HG03565 (cell line): ENCODE data around the gene PARP1.

Source experiments
- ATAC-seq: cut with Tn5 transposase; IDR thresholded peaks from one replicate; pipeline ENCODE4 v1.9.1; 2021; ENCODE audit warnings: mild to moderate bottlenecking, moderate library complexity; ENCODE audit not compliant: unreplicated experiment

PARP1 gene

DNA sequence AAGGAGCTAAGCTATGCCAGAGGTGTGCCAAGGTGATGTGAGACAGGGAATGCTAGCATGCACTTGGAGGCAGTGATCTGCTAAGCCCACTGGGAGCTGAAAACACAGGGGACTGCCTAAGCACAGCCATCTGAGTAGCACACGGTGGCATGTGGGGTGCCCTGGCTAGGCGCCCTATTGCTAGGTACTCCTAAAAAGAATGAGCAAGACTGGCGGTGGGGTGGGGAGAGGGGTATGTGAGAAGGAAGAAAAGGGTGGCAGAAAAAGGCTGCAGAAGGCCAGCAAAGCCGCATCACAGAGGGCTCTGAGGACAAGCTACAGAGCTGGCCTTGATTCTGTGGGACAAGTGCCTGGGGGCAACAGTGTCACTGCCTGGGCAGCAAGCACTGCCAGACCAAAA lies 23.9 kb downstream of the PARP1 start:
- no peak for ATAC-seq

GRCh38 chr1:226382030-226382429 lies 25.9 kb downstream of the PARP1 start:
- no peak for ATAC-seq

GRCh38 chr1:226381226-226381998 lies 26.5 kb downstream of the PARP1 start:
- ATAC-seq = no peak

DNA sequence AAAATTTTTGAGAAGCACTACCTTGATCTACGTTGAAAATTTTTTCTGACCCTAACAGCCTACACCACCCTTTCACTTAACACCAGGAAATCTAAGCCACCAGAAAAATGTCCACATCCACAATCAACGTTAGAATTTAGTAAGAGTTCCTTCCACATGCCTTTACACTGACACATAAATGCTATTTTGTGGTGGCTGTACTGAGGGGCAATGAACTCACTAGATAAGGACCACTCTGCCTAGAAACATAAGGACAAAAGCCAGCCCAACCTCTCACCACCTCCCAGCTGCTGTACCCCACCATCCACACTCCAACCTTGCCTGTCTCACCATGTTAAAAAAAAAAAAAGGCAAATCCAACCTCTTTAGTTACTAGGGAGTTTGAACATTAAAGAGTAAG lies 29.8 kb downstream of the PARP1 start:
- ATAC-seq = no peak

DNA sequence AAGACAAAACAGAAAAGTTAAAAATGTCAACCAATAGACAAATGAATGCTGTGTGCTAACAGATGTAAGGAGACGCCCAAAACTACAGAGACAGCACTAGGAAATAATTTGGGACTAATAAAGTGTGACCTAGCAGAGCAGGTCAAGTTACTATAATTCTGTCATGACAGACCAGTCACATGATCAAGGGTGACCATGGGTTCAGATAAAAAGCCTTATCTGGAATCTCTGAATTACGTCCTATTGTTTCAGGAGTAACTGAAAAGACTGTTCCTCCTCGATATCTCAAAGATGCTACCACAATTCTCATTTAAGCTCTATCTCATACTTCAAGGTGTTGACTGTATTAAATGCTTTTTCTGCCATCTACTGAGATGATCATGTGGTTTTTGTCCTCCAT lies 31.6 kb downstream of the PARP1 start:
- no peak for ATAC-seq

DNA sequence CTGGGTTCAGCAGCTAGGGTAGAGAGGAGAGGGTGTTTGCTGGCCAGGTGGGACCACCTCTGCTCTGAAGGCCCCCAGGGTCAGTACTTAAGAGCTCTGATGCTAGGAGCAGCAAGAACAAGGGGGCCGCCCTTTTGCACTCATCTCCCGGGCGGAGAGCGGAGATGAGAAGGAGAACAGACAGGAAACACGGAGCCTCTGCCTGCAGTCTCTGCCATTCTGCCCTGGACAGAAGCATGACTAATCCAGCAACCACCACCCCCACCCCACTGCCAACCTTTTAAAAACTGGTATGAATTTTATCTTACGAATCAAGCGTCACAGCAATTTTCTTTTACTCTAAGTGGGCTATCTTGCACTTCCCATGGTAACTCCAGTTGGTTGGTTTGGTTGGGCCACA lies 34.5 kb downstream of the PARP1 start:
- no peak for ATAC-seq

DNA sequence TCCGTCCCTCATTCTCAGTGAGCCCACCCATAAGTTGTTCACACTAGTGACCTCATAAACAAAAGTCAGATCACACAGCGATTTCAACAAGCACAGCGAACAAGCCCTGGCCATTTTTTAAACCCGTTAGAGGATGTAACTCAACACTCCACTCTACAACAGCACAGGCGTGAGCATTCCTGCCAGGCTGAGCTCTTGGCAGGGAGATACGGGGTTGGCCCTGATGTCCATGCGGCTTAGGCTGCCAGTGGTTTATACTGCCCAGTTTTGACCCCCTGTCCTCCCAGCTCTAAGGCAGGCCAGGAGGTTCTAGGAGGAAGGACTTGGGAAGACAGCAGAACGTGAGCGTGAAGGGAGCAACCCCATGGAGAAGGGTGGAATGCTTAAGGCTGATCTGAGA lies 35.0 kb downstream of the PARP1 start:
- ATAC-seq = no peak

DNA sequence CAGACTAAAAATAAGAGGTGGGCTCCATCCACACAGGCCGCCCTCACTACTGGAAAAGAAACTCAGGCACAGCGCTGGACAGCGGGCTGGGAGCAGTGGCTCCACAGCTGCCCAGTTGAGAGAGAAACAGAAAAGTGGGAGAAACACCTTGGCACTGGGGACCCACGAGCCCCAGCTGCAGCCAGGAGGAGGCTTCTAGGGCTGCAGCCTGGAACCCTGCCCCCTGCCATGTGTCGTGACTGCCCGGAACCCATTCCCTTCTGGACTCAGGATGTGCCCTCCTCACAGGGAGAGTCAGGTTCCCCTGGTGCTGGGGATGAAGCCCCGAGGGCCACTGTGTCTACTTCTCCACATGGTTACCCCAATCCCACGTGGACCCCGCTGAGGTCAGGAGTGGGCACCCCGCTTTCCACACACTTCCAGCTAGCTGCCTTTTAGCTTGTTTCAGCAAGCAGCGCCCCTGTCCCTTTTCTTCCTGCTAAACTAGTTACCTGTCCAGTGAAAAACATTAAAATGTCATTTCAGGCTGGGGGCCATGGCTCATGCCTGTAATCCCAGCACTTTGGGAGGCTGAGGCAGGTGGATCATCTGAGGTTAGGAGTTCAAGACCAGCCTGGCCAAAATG lies 35.9 kb downstream of the PARP1 start:
- no peak for ATAC-seq

GRCh38 chr1:226371027-226371694 lies 36.7 kb downstream of the PARP1 start:
- ATAC-seq = no peak

- no peak for ATAC-seq
These were observed 37.6 kb downstream of the PARP1 start for GRCh38 chr1:226370144-226370923.

- no peak for ATAC-seq
These were observed 38.8 kb downstream of the PARP1 start for GRCh38 chr1:226369110-226369509.

DNA sequence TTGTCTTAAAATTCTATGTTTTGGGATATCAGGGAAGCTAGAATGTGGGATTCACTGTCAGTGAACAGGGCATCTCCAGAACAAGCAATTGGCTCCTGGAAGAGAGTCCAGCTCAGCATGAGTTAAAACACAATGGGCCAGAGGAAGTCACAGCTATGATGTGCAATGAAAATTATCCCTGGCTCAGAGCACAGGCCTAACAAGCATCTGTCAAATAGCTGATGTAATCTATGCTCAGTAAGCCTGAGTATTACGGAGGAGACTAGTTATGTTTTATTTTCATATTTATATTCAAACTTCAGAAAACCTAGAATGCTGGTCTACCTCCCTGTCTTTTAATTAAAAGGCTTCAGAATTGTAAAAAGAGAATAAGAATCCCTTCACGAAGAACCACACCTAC lies 41.6 kb downstream of the PARP1 start:
- no peak for ATAC-seq

DNA sequence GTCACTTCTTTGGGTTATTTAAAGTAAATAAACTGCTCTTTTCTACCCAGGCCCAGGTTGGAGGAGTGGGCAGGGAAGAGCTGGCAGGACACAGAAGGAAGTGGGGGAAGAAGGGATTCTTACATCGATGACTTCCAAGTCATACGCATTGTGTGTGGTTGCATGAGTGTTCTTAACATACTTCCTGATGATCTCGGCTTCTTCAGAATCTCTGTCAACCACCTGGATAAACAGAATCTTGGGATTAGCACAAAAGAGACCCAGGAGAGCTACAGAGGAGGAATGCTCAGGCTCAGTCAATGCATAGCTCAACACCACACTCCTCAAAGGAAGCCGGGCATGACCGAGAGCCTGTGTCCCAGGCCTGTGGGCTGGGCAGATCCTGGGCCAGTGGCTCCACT lies 42.1 kb downstream of the PARP1 start:
- ATAC-seq = no peak

DNA sequence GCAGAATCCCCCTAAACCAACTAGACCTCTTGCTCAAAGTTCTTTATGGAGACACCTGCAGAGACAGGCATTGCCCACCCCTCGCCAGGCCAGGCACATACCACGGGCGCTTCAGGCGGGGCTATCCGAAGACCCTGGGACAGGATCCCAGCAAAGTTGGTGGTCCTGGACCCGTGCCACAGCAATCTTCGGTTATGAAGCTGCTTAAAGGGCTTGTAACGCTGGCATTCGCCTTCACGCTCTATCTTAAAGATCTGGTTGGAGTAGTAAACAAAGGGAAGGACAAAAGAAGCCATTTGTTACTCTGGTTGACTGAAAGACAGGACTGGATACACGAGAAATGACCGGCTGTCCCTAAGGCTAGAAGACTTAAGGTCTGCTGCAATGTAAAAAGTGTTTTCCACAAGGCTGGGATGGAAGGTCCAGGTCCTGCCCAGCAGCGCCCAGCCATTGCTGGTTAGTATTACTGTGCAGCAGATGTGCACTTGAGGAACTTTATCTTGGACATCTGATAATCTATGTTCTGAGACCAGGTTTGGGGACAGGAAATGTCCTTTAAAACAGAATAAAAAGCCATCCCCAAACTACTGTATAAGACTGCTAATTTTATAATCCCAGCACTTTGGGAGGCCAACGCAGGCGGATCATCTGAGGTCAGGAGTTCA lies 42.9 kb downstream of the PARP1 start:
- ATAC-seq = no peak

- ATAC-seq = no peak
These were observed 43.4 kb downstream of the PARP1 start for GRCh38 chr1:226364514-226364899.

- no peak for ATAC-seq
These were observed 43.9 kb downstream of the PARP1 start for GRCh38 chr1:226363801-226364513.

- no peak for ATAC-seq
These were observed 44.9 kb downstream of the PARP1 start for GRCh38 chr1:226362891-226363447.

- ATAC-seq = no peak
These were observed 45.5 kb downstream of the PARP1 start for GRCh38 chr1:226362361-226362760.

GRCh38 chr1:226360106-226360746 lies 47.7 kb downstream of the PARP1 start:
- ATAC-seq = peak; percentile 66
